ENCODE data around the gene TMEM244.

DNA sequence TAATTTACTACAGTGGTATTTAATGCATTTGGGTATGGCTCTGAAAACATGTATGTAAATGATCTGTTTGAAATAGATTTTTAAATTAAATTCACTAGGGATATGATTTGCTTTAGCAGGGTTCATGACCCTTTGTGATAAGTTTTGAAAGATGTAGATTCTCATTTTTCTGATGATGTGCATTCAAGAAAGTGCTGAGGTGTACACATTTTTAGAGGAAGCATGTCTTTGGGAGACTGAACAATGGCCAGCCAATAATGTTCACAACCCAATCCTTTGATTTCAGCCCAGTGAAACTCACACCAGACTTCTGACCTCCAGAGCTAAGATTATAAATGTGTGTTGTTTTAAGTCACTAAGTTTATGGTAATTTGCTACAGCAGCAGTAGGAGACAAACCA, 71.1 kb downstream of the TMEM244 start:
- TF ChIP-seq POLR2A (IDR thresholded peaks at IDR 0.05; ENCODE audit: extremely low read depth, insufficient read length), result no peak
- TF ChIP-seq, protein P1, sequence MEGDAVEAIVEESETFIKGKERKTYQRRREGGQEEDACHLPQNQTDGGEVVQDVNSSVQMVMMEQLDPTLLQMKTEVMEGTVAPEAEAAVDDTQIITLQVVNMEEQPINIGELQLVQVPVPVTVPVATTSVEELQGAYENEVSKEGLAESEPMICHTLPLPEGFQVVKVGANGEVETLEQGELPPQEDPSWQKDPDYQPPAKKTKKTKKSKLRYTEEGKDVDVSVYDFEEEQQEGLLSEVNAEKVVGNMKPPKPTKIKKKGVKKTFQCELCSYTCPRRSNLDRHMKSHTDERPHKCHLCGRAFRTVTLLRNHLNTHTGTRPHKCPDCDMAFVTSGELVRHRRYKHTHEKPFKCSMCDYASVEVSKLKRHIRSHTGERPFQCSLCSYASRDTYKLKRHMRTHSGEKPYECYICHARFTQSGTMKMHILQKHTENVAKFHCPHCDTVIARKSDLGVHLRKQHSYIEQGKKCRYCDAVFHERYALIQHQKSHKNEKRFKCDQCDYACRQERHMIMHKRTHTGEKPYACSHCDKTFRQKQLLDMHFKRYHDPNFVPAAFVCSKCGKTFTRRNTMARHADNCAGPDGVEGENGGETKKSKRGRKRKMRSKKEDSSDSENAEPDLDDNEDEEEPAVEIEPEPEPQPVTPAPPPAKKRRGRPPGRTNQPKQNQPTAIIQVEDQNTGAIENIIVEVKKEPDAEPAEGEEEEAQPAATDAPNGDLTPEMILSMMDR (IDR thresholded peaks at IDR 0.05; ENCODE audit: low read depth, low read length), result no peak
